Measurements from ENCODE around the gene UBB. TPM values are rescaled to one million over a fixed set of nuclear protein-coding genes. Genes with fewer than 3 reads are reported as not detected.
"Not testable (repeated sequence)": the region's sequence is repeated elsewhere in the genome, so short reads cannot be mapped to it uniquely, and the experiment has no call there.

Gene UBB
- polyA plus RNA-seq, 1 experiment = 1,944 TPM

DNA sequence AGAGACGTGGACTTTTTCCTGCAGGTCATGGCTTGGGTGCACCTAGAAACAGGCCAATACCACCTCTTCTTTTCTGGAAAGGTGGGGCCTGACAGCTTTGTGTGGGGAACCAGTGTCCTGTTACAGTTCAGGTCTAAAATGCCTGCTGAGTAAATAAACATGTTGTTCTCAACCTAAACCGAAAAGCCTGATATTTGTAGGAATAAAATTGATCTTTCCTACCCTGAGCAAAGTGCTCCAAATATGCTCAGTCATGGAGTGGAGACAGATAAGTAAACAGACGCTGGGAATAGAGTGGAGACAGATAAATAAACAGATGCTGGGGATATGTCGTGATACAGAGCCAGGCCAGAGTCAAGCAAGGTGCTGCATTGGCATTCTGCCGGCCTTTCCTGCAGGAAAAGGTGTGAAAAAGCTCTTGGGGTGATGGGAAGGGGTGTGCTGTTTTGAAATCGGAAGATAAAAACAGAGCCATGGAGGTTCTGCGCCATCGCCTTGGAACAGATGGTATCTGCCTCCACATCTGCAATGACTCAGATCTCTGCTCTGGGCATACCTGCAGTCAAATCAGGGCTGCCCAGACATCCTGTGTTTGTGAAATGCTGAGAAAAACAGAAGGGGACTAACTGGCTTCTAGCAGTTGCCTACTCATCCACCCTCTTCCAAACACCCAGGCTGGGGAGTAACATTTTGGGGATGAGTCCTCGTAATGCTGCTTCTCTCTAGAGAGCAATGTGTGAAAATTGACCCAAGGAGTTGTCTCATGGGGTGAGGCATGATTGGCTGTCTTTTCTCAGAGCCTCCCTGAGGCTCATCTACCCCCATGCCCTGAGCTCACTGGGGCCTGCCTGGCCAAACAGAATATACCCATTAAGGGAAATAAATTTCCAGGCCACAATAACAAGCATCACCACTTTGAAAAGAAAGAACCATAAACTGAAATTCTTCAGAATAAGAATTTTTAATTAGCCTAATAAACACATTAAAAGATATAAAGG is 17.7 kb downstream of the UBB start:
- H3K9me3 ChIP-seq (ENCODE audit: control insufficient read depth, insufficient read depth, low read length) = no peaks in the 10 kb centered on the region
- no peak overlapping the region for H3K4me3 ChIP-seq (ENCODE audit: low read depth, low read length)
- H3K27me3 ChIP-seq (ENCODE audit: control insufficient read depth, insufficient read depth, low read length) = no peaks in the 10 kb centered on the region
- H3K27ac ChIP-seq (ENCODE audit: low read depth, low read length) = no peak overlapping the region
- no peak for DNase-seq (ENCODE audit: low read depth, low spot score)
- ChIA-PET POLR2A (no interaction called here), CTCF (no interaction called here)
- TF ChIP-seq, protein P1, sequence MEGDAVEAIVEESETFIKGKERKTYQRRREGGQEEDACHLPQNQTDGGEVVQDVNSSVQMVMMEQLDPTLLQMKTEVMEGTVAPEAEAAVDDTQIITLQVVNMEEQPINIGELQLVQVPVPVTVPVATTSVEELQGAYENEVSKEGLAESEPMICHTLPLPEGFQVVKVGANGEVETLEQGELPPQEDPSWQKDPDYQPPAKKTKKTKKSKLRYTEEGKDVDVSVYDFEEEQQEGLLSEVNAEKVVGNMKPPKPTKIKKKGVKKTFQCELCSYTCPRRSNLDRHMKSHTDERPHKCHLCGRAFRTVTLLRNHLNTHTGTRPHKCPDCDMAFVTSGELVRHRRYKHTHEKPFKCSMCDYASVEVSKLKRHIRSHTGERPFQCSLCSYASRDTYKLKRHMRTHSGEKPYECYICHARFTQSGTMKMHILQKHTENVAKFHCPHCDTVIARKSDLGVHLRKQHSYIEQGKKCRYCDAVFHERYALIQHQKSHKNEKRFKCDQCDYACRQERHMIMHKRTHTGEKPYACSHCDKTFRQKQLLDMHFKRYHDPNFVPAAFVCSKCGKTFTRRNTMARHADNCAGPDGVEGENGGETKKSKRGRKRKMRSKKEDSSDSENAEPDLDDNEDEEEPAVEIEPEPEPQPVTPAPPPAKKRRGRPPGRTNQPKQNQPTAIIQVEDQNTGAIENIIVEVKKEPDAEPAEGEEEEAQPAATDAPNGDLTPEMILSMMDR (IDR thresholded peaks at IDR 0.05; ENCODE audit: low read depth, low read length) = no peak

DNA sequence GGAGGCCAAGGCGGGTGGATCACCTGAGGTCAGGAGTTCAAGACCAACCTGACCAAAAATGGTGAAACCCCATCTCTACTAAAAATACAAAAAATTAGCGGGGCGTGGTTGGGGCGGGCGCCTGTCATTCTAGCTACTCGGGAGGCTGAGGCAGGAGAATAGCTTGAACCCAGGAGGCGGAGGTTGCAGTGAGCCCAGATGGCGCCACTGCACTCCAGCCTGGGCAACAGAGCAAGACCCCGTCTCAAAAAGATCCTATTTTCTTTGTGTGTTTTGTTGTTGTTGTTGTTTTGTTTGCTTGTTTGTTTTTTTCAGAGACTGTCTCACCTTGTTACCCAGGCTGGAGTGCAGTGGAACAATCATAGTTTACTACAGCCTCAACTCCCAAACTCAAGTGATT is 23.0 kb downstream of the UBB start:
- CTCF ChIA-PET = interaction anchor here (1.0 kb wide), 1 partner anchor 48 kb away, joined by 3 read pairs; no protein-coding TSS in a partner anchor
- not testable (repeated sequence) for H3K27me3 ChIP-seq (ENCODE audit: control insufficient read depth, insufficient read depth, low read length); H3K9me3 ChIP-seq (ENCODE audit: control insufficient read depth, insufficient read depth, low read length); H3K27ac ChIP-seq (ENCODE audit: low read depth, low read length); DNase-seq (ENCODE audit: low read depth, low spot score); H3K4me3 ChIP-seq (ENCODE audit: low read depth, low read length)
- POLR2A ChIA-PET = interaction anchor here (0.7 to 1.4 kb wide), 4 partner anchors 15 to 117 kb away, joined by 3 to 6 read pairs (median 3); partner anchors contain the start of gene UBB

DNA sequence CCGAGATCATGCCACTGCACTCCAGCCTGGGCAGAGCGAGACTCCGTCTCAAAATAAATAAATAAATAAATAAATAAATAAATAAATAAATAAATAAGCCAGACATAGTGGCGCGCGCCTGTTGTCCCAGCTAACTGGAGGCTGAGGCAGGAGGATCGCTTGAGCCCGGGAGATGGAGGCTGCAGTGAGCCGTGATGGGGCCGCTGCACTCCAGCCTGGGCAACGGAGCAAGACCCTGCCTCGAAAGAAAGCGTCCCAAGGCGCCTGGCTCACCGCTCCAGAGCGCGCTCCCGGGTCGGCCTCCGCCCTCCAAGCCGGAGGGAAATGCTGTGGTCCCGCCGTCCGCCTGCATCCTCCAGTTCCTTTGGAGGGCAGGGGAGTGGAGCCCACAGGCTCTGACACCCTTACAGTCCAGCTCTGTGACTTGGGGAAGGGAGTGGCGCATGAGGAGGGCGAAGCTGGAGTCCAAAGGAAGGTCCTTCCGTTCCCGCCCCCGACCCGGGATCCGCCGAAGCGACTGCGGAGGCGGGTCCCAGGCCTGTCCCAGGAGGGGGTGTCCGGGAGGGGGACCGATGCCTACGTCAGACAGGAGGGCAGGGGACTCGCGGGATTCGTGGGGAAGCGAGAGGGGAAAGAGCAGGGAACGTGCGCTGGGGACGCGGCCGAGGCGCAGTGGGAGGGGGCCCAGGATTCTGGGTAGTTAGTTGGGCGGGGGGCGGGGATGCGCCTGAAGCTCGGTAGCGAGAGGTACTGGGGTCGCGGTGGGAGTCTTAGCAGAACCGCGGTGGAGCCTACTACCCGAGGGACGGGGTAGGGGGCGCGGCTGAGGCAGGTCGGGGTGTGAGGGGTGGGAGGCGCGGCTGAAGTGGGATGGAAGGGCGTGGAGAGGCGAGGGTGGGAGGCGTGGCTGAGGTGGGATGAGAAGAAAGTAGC is 26.1 kb downstream of the UBB start:
- ChIA-PET POLR2A (interaction anchor here (1.3 to 2.7 kb wide), 2 partner anchors 26 to 32 kb away, joined by 10 to 19 read pairs; partner anchors contain the start of gene UBB), CTCF (interaction anchor here (0.7 kb wide), 1 partner anchor 28 kb away, joined by 8 read pairs; no protein-coding TSS in a partner anchor)
- H3K27ac ChIP-seq (ENCODE audit: low read depth, low read length) = no peak overlapping the region
- TF ChIP-seq, protein P1 (IDR thresholded peaks at IDR 0.05; ENCODE audit: low read depth, low read length) = no peak
- H3K9me3 ChIP-seq (ENCODE audit: control insufficient read depth, insufficient read depth, low read length) = no peaks in the 10 kb centered on the region
- DNase-seq (ENCODE audit: low read depth, low spot score) = no peak
- no peaks in the 10 kb centered on the region for H3K27me3 ChIP-seq (ENCODE audit: control insufficient read depth, insufficient read depth, low read length)
- H3K4me3 ChIP-seq (ENCODE audit: low read depth, low read length) = peak overlapping the region; percentile 58

DNA sequence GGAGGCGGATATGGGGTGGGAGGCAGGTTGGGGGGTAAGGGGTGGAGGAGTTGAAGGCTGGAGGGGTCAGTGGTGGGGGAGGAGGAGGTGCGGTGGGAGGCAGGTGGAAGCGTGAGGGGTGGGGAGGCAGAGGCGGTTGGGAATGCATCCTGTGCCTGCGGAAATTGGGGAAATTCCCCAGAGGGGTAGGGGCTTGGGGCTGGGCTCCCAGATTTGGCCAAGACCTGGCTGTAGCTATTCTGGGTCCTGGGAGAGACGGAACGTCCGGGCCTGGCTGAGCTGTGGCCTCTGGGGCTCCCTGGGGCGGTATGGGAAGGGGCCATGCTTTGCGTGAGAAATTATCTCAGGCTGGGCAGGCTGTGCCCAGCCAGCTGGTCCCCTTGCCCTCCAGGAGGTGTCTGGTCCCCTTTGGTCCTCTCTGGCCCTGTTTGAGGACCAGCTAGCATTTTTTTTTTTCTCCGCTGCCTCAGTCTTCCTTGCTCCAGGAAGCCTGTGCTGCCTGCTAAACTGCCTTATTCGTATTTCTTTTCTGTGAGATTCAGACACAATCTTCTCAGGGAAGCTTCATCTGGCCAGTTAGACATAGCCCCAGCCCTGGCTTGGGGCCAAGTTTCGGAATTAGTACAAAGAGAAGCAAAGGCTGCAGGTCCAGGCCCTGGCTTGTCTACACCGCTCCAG is 27.2 kb downstream of the UBB start:
- no peak overlapping the region for H3K4me3 ChIP-seq (ENCODE audit: low read depth, low read length)
- ChIA-PET POLR2A (interaction anchor here (1.0 to 2.7 kb wide), 2 partner anchors 27 to 30 kb away, joined by 6 to 19 read pairs; partner anchors contain the start of gene UBB), CTCF (interaction anchor here (1.4 kb wide), 1 partner anchor 20 kb away, joined by 4 read pairs; no protein-coding TSS in a partner anchor)
- H3K9me3 ChIP-seq (ENCODE audit: control insufficient read depth, insufficient read depth, low read length) = no peaks in the 10 kb centered on the region
- no peak overlapping the region for H3K27ac ChIP-seq (ENCODE audit: low read depth, low read length)
- DNase-seq (ENCODE audit: low read depth, low spot score) = no peak
- H3K27me3 ChIP-seq (ENCODE audit: control insufficient read depth, insufficient read depth, low read length) = no peaks in the 10 kb centered on the region
- TF ChIP-seq, protein P1 (IDR thresholded peaks at IDR 0.05; ENCODE audit: low read depth, low read length) = no peak

Measured in AG04450 (cell line).